AG09319 (cell line): ENCODE data around the gene RBFOX1.

Source experiments
- DNase-seq: peaks from one replicate; pipeline ENCODE4 v3.0.0-alpha.2; 2010; ENCODE audit warnings: low read depth; ENCODE audit errors: extremely low read depth
- TF ChIP-seq, protein P1 (sequence below): IDR thresholded peaks from 2 replicates; pipeline ENCODE4 v1.5.1; 2011; ENCODE audit warnings: low read depth, mild to moderate bottlenecking, inconsistent platforms, low read length, moderate library complexity

Gene RBFOX1

DNA sequence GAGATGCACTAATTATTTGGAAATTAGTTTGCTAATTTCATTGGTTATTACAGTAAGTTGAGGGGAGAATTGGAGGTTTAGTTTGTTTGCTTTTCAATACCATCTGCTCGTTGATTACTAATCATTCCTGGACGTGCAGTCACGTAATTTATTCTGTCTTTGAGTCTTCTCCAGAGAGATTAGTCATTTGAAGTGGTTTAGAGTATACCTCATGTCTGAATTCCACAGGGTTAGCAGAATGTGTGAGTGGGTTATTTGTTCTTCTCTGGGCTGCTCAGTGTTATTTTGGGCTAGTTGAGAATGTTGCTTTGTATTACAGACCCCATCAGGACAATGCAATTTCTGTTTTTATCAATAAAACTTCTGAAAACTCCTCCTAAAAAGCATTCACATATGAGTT, 265.0 kb downstream of the RBFOX1 start:
- TF ChIP-seq, protein P1, sequence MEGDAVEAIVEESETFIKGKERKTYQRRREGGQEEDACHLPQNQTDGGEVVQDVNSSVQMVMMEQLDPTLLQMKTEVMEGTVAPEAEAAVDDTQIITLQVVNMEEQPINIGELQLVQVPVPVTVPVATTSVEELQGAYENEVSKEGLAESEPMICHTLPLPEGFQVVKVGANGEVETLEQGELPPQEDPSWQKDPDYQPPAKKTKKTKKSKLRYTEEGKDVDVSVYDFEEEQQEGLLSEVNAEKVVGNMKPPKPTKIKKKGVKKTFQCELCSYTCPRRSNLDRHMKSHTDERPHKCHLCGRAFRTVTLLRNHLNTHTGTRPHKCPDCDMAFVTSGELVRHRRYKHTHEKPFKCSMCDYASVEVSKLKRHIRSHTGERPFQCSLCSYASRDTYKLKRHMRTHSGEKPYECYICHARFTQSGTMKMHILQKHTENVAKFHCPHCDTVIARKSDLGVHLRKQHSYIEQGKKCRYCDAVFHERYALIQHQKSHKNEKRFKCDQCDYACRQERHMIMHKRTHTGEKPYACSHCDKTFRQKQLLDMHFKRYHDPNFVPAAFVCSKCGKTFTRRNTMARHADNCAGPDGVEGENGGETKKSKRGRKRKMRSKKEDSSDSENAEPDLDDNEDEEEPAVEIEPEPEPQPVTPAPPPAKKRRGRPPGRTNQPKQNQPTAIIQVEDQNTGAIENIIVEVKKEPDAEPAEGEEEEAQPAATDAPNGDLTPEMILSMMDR, result no peak
- no peak for DNase-seq

DNA sequence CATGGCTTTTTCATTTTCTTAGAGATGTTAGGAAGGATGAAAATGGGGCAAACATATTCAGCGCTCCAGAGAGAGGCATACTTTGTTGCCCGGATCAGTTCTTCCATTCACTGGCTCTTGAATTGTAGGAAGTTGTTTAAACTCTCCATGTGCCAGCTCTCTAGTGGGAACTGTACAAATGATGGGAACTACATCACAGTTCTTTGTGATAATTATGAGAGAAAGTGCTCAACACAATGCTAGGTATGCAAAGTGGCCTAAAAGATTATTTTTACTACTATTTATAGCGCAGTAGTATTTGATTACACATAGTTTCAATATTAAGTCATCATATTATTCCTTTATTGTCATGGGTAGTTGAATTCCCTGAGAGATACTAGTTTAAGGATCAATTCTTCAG, 268.5 kb downstream of the RBFOX1 start:
- TF ChIP-seq, protein P1, result no peak
- DNase-seq, result no peak

DNA sequence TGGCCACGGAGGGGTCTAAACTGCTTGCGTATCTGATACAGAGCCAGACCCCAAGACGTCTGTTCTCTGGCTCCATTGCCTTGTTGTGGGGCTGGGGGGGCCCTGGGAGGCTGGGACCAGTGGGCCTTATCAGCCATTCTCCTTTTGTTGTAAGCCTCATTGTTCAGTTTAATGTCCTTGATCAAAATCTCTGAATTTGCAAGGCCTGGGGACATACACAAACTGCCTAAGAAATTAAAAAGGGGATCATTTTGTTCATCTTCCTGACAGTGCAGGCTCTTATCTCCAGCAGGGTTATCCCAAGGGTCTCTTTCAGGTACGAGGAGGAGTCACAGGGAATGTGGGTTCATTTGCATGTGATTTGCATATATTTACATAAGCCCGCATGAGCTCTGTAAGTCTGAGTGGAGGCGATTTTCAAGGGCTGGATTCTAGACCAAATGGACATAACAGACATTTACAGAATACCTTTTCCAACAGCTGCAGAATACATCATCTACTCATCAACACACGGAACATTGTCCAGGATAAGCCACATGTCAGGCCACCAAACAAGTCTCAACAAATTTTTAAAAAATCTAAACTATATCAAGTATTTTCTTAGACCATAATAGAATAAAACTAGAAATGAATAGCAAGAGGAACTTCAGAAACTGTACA, 269.8 kb downstream of the RBFOX1 start:
- TF ChIP-seq, protein P1, result no peak
- no peak for DNase-seq

DNA sequence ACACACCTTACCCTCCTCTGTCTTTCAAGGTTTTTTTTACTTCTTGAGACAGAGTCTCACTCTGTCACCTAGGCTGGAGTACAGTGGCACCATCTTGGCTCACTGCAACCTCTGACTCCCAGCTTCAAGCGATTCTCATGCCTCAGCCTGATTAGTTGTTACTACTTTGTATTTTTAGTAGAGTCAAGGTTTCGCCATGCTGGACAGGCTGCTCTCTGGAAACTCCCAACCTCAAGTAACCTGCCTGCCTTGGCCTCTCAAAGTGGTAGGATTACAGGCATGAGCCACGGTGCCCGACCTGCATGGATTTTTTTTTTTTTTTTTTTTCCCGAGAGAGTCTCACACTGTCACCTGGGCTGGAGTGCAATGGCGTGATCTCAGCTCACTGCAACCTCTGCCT, 273.2 kb downstream of the RBFOX1 start:
- TF ChIP-seq, protein P1, result no peak
- DNase-seq, result no peak

DNA sequence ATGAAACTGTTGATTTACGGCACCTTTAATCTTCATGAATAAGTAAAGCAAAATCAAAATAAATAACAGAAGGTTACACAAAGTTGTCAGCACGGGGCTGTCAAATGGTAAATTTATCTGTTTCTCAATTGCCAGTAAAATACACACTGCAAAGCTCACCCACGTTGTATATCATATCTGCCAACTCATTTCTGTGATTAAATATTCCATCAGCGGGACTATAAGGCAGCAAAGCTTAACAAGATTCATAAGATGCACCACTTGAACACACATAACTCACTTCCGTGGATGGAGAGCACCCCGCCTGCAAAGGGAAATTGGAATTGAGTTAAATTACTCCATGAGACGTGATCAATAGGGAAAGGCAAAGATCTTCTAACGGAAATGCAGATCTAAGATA, 280.0 kb downstream of the RBFOX1 start:
- TF ChIP-seq, protein P1, result no peak
- no peak for DNase-seq

DNA sequence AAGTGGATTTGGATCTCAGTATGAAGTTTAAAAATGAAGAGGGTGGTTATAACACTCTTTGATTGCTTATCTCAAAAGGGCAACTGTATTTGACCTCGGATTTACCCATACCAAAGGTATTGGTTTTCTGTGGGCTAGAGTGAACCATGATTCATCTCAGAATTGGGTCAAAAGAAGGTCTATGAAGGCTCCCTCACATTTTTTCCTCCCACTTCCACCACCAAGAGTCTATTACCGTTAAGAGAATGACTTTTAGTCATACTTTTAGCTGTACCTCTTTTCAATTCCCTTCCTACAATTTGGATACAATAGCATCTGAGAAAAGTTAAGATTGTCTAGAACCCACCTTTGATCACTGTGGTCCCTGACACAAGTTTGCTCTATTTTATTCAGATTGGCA, 280.9 kb downstream of the RBFOX1 start:
- TF ChIP-seq, protein P1, result no peak

DNA sequence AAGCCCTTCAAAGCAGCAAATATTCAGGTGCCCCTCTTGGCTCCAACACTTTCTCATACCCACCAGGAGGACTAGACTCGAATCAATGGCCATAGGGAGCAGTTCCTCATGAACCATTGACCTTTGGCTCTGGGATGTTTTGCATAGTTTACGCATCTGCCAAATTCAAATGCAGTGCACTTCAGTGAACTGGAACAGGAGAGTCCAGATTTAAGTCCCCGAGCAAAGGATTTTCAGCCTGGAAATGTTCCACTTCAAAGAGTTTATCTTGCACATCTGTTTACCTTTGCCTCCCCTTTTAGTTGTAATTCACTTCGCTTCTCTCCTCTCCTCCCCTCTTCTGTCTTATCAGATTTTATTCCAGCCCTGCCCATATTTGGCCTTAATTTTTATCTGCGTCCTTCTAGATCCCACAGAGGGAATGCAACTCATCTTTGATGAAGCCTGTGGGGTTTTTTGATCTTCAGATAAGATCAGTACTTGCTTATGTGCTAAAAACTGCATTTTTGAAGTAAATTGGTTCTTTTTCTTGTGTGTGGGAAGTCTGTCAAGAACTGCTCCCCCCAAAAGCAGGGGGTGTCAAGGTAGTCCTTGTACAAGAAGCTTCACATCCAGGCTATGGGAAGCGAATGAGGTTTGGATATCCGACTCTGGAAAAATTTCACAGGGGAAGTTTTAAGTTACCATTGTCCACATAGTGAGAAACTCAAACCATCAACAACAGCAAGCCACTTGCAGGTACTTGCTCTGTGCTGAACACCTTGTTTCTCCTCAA, 281.6 kb downstream of the RBFOX1 start:
- DNase-seq, result no peak
- TF ChIP-seq, protein P1, result no peak

More for the DNA sequence above, 280.9 kb downstream of the RBFOX1 start:
- DNase-seq, result no peak
